8988T (cell line): ENCODE measurements around the gene TMUB1.

Experiments
- DNase-seq: peaks from one replicate; pipeline ENCODE4 v3.0.0; 2011

The TMUB1 gene

DNA sequence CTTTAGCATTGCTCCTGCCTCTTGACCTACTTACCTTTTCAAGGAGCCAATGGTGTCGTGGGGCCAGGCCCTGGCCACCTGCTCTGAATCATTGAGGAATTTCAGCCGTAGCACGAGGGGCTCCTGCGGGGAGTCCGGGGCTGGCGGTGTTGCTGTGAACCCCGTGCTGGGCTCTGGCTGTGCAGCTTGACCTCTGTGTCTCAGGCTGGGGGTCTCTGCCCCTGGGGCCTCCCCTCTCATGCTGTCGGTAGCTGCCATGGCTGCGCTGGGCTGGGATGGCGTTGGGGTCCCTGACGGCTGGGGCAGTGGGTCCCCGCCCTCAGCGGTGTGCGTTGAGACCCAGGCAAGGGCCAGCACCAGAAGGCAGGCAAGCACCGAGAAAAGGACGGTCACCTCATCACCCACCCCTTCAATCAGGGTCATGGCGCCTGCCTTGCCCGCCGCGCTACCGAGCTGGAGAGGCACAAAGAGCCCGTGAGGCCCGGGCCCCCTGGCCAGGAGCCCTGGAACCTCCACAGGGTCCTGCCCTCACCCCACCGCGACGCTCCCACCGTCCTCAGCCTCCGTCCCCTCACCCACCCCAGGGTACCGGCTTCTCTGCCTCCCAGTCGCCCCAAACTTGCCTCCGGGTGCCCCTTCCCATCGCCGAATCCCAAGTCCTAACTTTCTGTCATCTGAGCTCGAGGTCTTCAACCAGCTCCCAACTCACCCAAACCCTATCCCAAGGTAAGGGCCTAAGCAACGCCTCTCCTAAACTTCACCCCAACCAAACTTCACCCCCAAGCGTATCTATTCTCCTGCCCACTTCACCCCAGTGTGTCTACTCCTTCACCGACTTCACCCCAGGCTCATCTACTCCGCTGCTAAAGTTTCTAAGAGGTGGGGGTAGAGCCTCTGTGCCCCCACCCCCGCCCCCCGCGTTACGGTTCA lies 887 bp downstream of the TMUB1 start:
- DNase-seq, result no peak

DNA sequence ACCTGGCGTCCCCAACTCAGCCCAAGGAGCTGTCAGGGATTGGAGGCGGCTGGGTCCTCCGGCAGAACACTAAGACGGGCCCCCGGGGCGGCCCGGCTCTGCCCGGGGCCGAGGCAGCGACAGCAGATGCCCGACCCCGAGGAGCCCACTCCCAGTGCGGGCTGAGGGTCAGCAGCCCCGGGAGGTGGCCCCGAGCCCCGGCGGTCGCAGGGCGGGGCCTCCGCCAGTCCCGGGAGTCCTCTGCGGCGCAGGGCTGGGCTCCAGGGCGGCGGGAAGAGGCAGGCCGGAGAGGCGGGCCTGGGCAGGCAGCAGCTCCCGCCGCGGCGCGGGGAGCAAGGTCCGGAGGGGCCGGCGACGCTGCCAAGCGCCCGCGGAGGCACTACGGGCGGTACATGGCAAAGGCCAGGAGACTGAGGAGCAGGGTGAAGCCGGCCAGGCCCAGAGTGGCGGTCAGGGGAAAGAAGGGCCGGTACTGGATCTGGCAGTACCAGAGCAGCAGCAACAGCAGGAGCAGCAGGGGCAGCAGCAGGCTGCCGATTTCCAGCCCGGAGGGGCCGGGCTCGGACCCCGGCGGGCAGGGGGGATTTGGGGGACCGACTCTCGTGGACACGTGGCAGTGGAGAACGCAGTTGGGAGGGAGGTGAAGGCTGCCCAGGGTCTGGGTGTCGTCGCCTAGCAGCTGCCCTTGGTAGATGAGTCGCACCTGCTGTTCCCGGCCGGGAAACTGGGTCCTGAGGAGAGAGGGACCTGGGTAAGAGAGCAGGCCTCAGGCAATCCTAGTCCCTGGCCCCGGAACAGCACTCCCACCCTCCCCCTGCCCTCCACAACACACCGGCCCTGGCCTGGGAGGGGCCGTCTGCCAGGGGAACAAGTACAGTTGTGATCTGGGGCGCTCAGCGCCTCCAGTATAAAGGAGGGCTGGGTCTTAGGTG lies 1.9 kb downstream of the TMUB1 start:
- no peak for DNase-seq

DNA sequence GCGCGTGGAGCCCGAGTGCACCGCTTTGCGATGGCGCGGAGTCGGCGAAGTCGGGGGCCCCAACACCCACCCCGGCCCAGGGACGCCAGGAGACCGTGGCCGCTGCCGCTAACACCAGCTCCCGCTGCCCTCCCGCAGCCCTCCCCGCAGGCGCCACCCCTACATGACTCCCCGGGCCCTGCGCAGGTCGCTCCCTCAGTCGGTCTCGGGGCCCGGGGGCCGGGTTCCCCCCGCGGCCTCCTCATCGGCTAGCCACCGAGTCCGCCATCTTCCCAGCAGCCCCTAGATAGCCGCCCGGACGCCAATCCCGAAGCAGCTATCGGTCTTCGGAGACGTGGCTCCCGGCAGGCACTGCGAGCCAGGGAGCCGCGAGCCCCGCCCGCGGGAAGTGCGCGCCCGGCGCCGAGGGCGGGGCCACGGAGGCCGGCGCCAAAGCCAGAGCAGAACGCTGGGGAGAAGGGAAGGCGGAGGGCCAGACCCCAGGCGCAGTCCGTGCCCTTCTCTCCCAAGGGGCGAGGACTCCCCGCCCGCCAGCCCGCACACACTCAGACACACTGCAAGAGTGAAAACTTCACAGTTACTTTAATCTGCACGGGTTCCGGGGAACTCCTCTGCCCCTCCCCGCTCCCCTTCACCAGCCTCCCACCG lies 2.6 kb downstream of the TMUB1 start, which contains the start of gene FASTK:
TSS of gene FASTK (minus strand) at position 288 of the 648 bp plus-strand sequence. CDS start at position 245, 43 bp downstream.
- DNase-seq, result peak; percentile 91

DNA sequence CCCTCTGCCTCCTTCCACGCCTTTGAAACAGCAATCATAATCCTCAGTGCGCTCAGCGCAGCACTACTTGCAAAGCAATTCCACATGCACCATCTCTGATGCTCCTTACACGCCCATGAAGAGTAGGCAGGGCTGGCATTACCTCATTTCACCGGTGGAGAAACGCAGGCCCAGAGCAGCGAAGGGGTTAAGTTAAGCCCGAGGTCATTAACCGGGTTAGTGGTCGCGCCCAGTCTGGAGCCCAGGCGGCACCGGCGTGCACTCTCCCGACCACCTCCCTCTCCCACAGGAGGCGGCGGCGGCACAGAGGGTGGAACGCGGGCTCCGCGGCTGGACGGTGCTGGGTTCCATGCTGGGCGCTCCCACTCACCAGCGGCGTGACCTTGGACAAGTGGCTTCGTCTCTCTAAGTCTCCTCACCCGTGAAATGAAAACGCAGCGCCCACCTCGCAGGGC lies 3.2 kb downstream of the TMUB1 start:
- no peak for DNase-seq

DNA sequence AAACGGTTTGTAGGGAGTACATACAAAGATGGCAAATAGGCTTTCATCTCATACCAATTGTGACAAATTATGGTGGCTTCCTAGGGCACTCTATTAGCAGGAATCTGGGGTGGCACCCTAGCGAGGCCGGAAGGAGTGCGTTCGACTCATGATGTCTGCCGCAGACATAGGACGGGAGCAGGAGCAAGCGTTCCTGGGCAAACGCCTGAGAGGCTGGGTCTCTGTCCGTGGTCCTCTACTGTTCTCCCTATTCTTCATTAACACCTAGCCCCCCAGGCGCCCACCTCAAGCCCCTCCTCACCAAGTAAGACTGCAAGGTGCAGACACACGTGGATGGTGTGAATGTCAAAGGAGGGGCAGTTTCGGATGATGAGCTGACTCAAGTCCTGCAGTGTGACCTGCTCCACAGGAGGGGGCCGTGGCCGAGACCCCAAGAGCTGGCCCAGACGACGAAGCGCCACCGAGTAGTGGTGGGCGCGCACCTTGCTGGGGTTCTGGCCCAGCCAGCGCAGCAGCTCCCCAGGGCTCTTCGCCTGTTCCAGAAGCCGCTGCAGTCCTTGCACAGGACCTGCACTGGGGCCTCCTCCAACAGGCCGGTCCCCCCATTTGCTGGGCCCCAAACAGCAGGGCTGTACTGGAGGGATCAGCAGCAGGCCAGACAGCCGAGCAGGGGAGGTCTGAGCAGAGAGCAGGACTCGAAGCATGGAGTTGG lies 3.9 kb downstream of the TMUB1 start:
- DNase-seq, result no peak

DNA sequence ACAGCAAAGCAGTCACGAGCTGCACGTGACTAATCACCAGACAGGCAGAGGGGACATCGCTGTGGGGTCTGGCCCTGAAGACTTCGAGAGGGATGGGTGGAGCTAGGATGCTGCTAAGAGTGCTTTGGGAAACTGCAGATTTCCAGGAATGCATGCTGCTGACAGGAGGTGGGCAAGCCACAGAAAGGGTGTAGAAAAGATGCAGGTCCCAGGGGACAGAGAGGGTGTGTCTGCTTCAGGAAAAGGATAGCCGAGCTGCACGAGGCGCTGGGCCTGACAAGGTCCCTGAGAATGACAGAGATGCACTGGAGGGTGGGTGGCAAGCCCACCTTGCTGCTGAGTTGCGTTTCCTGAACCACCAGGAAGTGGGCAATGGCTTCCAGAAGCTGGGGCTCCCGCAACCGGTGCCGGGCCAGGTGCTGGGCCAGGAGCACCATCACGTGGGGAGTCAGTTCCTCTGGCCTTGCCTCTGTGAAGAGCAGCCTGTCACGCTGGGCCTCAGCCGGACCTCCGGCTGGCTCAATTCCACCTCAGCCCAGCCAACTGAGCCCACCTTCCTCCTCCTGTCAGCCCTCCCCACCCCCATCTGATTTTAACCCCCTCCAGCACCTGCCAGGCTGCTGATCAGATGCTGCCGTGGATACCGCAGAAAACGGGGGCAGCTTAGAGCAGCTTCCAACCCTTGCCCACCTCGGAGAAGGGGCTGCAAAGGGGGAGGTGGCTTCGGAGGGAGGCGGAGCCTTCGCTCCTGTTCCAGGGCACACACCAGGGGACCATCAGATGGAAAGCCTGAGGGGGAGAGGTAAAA lies 4.9 kb downstream of the TMUB1 start:
- DNase-seq, result no peak

DNA sequence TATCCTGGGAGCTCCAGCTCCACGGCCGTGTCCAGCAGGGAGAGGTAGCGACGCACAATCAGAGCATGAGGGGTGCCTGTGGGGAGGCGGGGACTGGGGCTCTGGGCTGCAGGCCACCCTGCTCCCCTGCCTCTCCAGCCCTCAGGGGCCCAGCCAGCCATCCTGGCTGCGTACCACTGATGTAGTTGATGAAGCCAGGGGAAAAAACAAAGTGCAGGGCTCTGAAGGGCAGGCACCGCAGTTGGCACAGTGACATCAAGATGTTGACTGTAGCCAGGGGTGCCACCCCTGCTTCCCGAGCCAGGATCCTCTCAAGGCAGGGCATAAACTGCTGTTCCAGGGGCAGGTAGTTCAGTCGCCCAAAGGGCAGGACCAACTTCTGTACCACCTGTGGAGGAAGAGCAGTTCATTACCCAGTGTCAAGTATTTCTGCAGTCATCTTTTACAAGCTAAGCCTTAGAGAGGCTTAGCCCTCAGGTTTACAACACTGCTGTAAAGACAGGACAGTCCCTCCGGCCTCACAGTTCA lies 5.5 kb downstream of the TMUB1 start:
- no peak for DNase-seq

DNA sequence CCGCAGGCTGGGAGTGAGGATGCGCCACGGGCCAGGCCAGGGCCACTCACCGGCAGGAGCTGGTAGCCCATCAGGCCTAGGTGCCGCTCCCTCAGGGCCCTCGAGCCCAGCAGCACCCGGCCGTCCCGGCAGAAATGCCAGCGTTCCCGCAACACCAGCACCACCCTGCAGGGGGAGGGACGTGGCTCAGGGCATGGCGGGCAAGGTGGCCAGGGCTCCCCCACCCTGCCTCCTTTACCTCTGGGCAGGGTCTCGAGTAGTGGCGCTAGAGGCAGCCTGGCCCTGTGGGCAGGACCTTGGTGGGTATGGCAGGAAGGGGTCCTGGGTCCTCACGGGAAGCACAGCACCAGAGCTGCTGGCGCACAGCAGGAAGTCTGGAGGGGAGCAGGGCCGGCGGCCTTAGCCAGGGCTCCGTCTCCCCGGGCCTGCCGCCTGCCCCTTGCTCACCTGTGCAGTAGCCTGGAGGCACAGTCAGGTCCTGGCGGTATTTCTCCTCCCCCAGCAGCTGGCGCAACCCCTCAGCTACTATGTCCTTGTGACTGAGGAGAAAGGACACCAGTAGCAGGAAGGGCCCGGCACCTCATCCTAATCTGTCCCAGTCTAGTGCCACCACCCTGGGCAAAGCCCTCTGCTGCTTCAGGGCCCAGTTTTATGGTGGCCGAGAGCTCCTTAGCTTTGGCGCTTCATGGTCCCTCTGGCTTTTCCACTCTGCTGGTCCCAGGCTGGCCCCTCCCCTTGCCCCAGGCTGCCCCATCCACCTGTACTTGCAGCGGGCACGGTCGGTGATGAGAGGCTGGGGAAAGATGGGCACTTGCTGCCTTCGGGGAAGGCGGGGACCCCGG lies 6.2 kb downstream of the TMUB1 start:
- DNase-seq, result peak; percentile 84

DNA sequence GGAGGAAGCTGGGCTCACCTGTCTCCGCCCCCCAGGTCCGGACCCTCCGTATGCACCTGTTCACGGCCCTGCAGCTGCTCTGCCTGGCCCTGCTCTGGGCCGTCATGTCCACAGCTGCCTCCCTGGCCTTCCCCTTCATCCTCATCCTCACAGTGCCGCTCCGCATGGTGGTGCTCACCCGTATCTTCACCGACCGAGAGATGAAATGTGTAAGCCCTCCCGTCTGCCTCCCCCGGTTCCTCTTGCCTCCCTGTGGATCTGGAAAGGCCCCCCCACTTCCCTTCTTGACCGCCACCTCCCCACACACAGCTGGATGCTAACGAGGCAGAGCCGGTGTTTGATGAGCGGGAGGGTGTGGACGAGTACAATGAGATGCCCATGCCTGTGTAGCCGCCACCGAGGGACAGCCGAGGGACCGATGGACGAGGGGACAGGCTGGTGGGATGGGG lies 7.3 kb downstream of the TMUB1 start:
- DNase-seq, result no peak

DNA sequence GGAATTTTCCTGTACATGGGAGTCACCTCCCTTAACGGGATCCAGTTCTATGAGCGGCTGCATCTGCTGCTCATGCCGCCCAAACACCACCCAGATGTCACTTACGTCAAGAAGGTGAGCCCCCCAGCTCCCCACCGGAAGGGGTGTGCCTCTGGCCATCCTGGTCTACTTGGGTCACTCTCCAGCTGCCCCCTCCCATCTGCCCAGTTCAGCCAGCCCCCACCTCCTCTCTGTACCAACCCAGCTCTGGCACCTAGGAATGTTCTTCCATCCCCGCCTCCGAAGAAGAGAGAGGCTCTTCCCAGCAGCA lies 7.7 kb downstream of the TMUB1 start:
- no peak for DNase-seq

DNA sequence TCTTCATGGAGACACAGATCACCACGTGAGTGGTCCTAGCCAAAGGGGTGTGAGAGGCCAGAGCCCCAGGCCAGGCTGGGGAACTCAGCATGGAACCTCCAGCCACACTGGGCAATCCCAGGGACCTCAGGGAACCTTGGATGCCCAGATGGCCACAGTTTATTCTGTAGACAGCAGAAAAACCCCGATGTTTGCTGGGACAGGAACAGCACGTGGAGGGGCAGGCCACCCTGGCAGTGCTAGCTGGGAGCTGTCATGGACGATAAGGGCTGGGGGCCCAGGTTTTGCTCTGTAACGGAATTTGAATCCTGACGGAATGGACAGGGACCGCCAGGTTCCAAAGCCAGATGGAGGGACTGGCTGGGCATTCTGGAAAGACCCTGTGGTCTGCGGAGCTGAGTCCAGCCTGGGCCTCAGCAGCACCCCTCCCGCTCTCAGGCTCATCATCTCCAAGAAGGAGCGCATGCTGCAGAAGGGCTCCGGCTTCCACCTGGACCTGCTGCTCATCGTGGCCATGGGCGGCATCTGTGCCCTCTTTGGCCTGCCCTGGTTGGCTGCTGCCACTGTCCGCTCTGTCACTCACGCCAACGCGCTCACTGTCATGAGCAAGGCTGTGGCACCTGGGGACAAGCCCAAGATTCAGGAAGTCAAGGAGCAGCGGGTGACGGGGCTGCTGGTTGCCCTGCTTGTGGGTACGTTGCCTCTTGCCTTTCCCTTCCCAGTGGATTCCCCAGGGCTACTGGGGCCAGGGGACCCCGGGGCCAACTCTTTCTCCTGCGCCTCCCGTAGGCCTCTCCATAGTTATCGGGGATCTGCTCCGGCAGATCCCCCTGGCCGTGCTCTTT lies 8.3 kb downstream of the TMUB1 start:
- no peak for DNase-seq

DNA sequence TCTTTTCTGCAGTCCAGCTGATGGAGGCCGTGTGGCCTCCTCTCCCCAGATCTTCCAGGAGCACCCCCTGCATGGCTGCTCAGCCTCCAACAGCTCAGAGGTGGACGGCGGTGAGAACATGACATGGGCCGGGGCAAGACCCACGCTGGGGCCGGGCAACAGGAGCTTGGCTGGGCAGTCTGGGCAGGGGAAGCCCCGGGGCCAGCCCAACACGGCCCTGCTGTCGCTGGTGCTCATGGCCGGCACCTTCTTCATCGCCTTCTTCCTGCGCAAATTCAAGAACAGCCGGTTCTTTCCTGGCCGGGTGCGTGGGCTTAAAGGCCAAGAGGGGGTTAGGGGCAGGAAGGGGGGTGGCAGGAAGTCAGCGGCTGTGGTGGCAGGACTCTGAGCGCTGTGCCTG lies 9.3 kb downstream of the TMUB1 start:
- DNase-seq, result no peak

DNA sequence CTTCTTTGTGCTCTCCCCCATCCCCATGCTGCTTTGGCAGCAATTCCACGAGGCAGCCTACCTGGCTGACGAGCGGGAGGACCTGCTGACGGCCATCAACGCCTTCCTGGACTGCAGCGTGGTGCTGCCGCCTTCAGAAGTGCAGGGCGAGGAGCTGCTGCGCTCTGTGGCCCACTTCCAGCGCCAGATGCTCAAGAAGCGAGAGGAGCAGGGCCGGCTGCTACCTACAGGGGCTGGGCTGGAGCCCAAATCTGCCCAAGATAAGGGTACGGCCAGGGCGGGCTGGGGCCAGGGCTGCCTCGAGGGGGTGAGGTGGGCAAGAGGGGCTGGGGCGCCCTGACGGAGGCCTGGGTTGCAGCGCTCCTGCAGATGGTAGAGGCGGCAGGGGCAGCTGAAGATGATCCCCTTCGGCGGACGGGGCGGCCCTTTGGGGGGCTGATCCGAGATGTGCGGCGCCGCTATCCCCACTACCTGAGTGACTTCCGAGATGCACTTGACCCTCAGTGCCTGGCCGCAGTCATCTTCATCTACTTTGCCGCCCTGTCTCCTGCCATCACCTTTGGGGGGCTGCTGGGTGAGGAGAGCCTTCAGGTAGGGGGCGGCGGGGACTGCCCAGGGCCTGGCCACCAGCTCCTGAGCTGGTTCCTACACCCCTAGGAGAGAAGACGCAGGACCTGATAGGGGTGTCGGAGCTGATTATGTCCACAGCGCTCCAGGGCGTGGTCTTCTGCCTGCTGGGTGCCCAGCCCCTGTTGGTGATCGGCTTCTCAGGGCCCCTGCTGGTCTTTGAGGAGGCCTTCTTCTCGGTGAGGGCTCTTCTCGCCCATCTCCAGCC lies 12.0 kb downstream of the TMUB1 start:
- no peak for DNase-seq

DNA sequence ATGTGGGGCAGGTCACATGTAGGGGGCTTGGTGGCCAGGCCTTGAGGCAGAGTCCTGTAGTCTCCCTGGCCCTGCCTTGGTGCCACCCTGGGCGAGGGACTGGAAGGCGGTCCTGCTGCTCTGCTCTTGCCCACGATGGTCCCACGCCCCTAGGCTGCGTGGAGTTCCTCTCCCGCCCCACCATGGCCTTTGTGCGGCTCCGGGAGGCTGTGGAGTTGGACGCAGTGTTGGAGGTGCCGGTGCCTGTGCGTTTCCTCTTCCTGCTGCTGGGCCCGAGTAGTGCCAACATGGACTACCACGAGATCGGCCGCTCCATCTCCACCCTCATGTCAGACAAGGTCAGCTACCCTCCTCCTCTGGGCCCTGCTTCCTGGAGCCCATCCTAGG lies 12.7 kb downstream of the TMUB1 start:
- DNase-seq, result no peak

DNA sequence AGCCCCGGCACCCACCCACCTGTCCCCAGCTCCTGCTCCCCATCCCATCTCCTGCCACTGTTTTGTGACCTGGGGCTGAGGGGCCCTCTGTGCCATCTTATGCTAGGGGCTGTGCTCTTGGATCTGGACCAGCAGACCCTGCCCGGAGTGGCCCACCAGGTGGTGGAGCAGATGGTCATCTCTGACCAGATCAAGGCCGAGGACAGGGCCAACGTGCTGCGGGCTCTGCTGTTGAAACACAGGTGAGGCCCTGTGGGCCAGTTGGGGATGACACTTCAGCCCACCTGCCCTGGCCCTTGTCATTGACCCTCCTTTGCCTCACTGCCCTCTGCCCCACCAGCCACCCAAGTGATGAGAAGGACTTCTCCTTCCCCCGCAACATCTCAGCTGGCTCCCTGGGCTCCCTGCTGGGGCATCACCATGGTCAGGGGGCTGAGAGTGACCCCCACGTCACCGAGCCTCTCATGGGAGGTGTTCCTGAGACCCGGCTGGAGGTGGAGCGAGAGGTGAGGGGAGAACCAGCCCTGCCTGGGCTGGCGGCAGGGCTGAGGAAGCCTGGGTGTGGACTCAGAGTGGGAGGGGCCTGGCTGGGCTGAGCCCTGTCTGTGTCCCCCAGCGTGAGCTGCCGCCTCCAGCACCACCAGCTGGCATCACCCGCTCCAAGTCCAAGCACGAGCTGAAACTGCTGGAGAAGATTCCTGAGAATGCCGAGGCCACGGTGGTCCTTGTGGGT lies 13.3 kb downstream of the TMUB1 start:
- DNase-seq, result no peak

DNA sequence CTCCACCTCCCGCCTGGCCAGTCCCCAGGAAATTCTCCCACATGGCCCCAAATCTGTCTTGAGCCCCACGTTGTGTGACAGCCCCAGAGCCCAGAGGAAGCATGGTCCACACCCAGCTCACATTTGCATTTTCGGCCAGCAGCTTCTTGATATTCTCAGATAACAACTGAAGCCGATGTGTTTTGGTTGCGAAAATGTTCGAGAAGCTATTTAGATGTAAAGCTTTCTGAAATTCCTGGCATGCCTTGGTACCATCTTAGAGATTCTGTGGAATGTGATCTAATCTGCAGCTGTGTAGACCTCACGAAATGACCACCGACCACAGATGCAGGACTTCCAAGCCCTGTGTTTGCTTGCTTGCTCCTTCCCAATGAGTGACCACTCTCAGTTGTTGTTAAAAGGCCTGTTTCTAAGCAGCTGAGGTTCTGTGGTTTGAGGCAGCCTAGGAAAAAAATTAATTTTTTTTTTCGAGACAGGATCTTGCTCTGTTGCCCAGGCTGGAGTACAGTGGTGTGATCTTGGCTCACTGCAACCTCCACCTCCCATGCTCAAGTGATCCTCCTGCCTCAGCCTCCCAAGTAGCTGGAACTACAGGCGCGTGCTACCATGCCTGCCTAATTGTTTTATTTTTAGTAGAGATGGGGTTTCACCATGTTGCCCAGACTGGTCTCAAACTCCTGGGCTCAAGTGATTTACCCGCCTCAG lies 15.1 kb downstream of the TMUB1 start:
- DNase-seq, result no peak
